AG04449 (cell line): Measurements from ENCODE around the gene PLEKHM3.

Experiments used
- CTCF ChIA-PET: fragments of 350-600 bp; formaldehyde crosslinking; extraction: SDS; loops from one replicate; lab custom pipeline; 2021; ENCODE audit warnings: antibody characterized with exemption; lab: Yijun Ruan, JAX
- POLR2A ChIA-PET: fragments of 400-600, 350-600 bp; formaldehyde crosslinking; extraction: SDS; loops from one replicate; lab custom pipeline; 2020; ENCODE audit warnings: antibody characterized with exemption, inconsistent platforms; lab: Yijun Ruan, JAX
- DNase-seq: peaks from one replicate; pipeline ENCODE4 v3.0.0-alpha.2; 2010; ENCODE audit warnings: low read depth, low spot score
- H3K4me3 ChIP-seq: 2 replicates; pipeline ENCODE4 v1.5.1; 2011; ENCODE audit warnings: low read depth, mild to moderate bottlenecking, control low read depth, low read length
- CTCF ChIP-seq: IDR thresholded peaks from one replicate; pipeline ENCODE4 v1.5.1; 2011; ENCODE audit warnings: mild to moderate bottlenecking, moderate library complexity, low read length, control low read depth, inconsistent platforms; ENCODE audit not compliant: insufficient read depth; ENCODE audit errors: missing control alignments

The PLEKHM3 gene

GRCh38 chr2:207830778-207831438 is 194.4 kb downstream of the PLEKHM3 start:
- DNase-seq: no peak
- POLR2A ChIA-PET: no interaction called here

GRCh38 chr2:207828361-207829057 is 196.8 kb downstream of the PLEKHM3 start:
- no peak for TF ChIP-seq CTCF
- DNase-seq: no peak
- no peak overlapping the region for H3K4me3 ChIP-seq
- POLR2A ChIA-PET: no interaction called here
- CTCF ChIA-PET: interaction anchor here (1.4 kb wide), 1 partner anchor 15 kb away, joined by 3 read pairs; no protein-coding TSS in a partner anchor

More at GRCh38 chr2:207830778-207831438, 194.4 kb downstream of the PLEKHM3 start:
- CTCF ChIA-PET: interaction anchor here (1.7 kb wide), 1 partner anchor 9 kb away, joined by 6 read pairs; no protein-coding TSS in a partner anchor
- TF ChIP-seq CTCF: no peak
- H3K4me3 ChIP-seq: no peak overlapping the region

- no peak for TF ChIP-seq CTCF
- CTCF ChIA-PET: no interaction called here
- no peak overlapping the region for H3K4me3 ChIP-seq
- POLR2A ChIA-PET: no interaction called here
- DNase-seq: no peak
Measured at GRCh38 chr2:207825978-207826377, 199.3 kb downstream of the PLEKHM3 start.

- CTCF ChIA-PET: no interaction called here
- H3K4me3 ChIP-seq: no peak overlapping the region
- POLR2A ChIA-PET: no interaction called here
Measured at GRCh38 chr2:207825045-207825954, 200.0 kb downstream of the PLEKHM3 start.

GRCh38 chr2:207823865-207824264 is 201.5 kb downstream of the PLEKHM3 start:
- ChIA-PET POLR2A (no interaction called here), CTCF (no interaction called here)
- no peak for TF ChIP-seq CTCF
- no peak overlapping the region for H3K4me3 ChIP-seq
- no peak for DNase-seq

More at GRCh38 chr2:207825045-207825954, 200.0 kb downstream of the PLEKHM3 start:
- TF ChIP-seq CTCF: no peak
- DNase-seq: no peak
